ENCODE measurements around the gene CLDN3.
A peak's percentile ranks its signal among the peaks of the same experiment; 100 is the strongest.
"Not testable (repeated sequence)": the region's sequence is repeated elsewhere in the genome, so short reads cannot be mapped to it uniquely, and the experiment has no call there.

Gene CLDN3

GRCh38 chr7:73736885-73737284 lies 33.2 kb downstream of the CLDN3 start:
- DNase-seq (ENCODE audit: low spot score): no peak

DNA sequence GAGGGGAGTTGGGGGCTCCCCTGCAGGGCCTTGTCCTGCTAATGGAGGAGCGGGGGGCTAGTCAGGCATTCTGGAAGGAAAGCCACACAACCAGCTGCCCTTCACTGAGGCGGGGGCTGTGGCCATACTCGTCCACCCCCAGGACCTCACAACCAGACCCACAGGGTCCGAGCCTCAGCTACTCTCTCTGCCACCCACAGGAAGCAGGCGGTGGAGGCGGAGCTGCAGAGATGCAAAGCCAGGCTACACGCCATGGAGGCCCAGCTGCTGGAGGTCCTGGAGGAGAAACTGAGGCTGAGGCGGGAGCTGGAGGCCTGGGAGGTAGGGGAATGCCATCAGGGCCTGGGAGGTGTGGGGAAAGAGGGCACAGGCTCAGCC lies 34.6 kb downstream of the CLDN3 start:
- no peak for DNase-seq (ENCODE audit: low spot score)

GRCh38 chr7:73734619-73735527 lies 35.2 kb downstream of the CLDN3 start:
- peak; percentile 100 for DNase-seq (ENCODE audit: low spot score)

GRCh38 chr7:73732397-73732796 lies 37.7 kb downstream of the CLDN3 start:
- no peak for DNase-seq (ENCODE audit: low spot score)

- no peak for DNase-seq (ENCODE audit: low spot score)
These were observed 39.6 kb downstream of the CLDN3 start for GRCh38 chr7:73730485-73730884.

DNA sequence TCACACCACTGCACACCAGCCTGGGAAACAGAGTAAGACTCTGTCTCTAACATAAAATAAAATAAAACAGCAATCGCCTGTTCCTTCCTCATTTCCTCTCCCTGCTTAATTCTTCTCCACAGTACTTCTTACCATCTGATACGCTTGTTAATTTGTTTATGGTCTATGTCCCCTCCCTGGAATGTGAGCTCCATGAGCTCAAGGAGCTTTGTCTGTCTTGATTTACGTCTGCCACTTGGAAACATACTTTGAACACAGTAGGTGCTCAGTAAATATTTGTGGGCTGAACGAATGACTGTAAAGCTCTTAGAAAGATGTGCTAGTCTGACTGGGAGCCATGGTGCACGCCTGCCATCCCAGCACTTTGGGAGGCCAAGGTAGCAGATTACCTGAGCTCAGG lies 41.5 kb downstream of the CLDN3 start:
- no peak for DNase-seq (ENCODE audit: low spot score)

GRCh38 chr7:73727952-73728351 lies 42.1 kb downstream of the CLDN3 start:
- DNase-seq (ENCODE audit: low spot score): no peak

GRCh38 chr7:73726083-73726466 lies 44.0 kb downstream of the CLDN3 start:
- DNase-seq (ENCODE audit: low spot score): no peak

DNA sequence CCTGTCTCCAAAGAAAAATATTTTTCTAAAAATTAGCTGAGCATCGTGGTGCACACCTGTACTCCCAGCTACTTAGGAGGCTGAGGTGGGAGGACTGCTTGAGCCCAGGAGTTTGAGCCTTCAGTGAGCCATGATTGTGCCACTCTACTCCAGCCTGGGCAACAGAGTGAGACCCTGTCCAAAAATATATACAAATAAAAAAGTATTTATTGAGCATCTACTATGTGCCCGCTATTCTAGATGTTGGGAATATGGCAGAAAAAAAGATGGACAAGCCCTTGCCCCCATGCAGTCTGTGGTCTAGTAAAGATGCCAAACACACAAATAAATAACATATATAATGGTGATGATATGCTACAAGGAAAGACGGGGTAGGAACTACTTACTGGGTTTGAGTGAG lies 46.3 kb downstream of the CLDN3 start:
- no peak for DNase-seq (ENCODE audit: low spot score)

GRCh38 chr7:73722785-73723184 lies 47.3 kb downstream of the CLDN3 start:
- DNase-seq (ENCODE audit: low spot score): no peak

GRCh38 chr7:73722182-73722581 lies 47.9 kb downstream of the CLDN3 start:
- DNase-seq (ENCODE audit: low spot score): not testable (repeated sequence)

DNA sequence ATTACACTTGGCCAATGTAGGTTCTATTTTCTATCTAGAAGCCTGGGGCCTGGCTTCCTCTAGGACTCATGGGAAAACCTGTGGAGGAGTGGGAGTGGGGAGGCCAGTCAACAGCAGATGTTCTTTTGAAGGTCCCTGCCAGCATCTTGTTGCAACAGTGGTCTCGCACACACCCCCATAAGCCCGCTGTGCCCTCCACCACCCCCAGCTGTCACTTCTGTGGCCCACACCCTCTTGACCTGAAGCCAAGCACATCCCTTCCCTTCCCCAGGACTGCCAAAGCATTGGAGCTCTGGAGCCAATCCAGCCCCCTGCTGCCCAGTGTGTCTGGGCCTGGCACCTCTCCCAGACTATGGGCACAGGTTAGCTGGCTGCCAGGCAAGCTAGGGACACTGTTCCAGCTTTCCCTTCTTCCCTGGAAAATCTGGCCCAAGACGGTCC lies 48.7 kb downstream of the CLDN3 start:
- DNase-seq (ENCODE audit: low spot score): peak; percentile 43

- not testable (repeated sequence) for DNase-seq (ENCODE audit: low spot score)
These were observed 49.6 kb downstream of the CLDN3 start for GRCh38 chr7:73720443-73720842.

GRCh38 chr7:73719806-73720169 lies 50.3 kb downstream of the CLDN3 start:
- DNase-seq (ENCODE audit: low spot score): no peak
